GM18868 (cell line): ENCODE results near the gene PRR19.
"Not testable (repeated sequence)": the region's sequence is repeated elsewhere in the genome, so short reads cannot be mapped to it uniquely, and the experiment has no call there.

Experiments
- ATAC-seq: cut with Tn5 transposase; IDR thresholded peaks from one replicate; pipeline ENCODE4 v1.9.1; 2021; ENCODE audit warnings: mild to moderate bottlenecking, moderate library complexity; ENCODE audit not compliant: unreplicated experiment

The PRR19 gene

GRCh38 chr19:42324655-42325307 lies 22.8 kb downstream of the PRR19 start:
- ATAC-seq = no peak

- peak; percentile 88 for ATAC-seq
These were observed 23.5 kb downstream of the PRR19 start, which contains the start of gene MEGF8 for GRCh38 chr19:42325308-42325895. MEGF8 (plus strand) TSS chr19:42325635; CDS start chr19:42326244, 609 bp downstream.

- peak; percentile 2 for ATAC-seq
These were observed 24.2 kb downstream of the PRR19 start for GRCh38 chr19:42325896-42326771.

GRCh38 chr19:42326969-42327368 lies 25.0 kb downstream of the PRR19 start:
- ATAC-seq = no peak

GRCh38 chr19:42327381-42327780 lies 25.4 kb downstream of the PRR19 start:
- no peak for ATAC-seq

- ATAC-seq = no peak
These were observed 26.2 kb downstream of the PRR19 start for GRCh38 chr19:42328106-42328505.

- ATAC-seq = no peak
These were observed 26.9 kb downstream of the PRR19 start for GRCh38 chr19:42328854-42329253.

GRCh38 chr19:42330241-42330711 lies 28.3 kb downstream of the PRR19 start:
- no peak for ATAC-seq

GRCh38 chr19:42331333-42331732 lies 29.4 kb downstream of the PRR19 start:
- ATAC-seq = not testable (repeated sequence)

GRCh38 chr19:42332059-42332458 lies 30.1 kb downstream of the PRR19 start:
- no peak for ATAC-seq

- ATAC-seq = no peak
These were observed 31.1 kb downstream of the PRR19 start for GRCh38 chr19:42333018-42333417.

- ATAC-seq = no peak
These were observed 32.2 kb downstream of the PRR19 start for GRCh38 chr19:42333975-42334696.

GRCh38 chr19:42334697-42335373 lies 32.9 kb downstream of the PRR19 start:
- ATAC-seq = no peak

GRCh38 chr19:42335374-42335936 lies 33.5 kb downstream of the PRR19 start:
- no peak for ATAC-seq

- ATAC-seq = no peak
These were observed 34.0 kb downstream of the PRR19 start for GRCh38 chr19:42335971-42336370.

- not testable (repeated sequence) for ATAC-seq
These were observed 37.4 kb downstream of the PRR19 start for GRCh38 chr19:42339126-42339860.

GRCh38 chr19:42339922-42340321 lies 38.0 kb downstream of the PRR19 start:
- ATAC-seq = not testable (repeated sequence)

GRCh38 chr19:42343344-42344110 lies 41.6 kb downstream of the PRR19 start:
- no peak for ATAC-seq
